ENCODE measurements around the gene RGS6. TPM values are rescaled to one million over a fixed set of nuclear protein-coding genes. Genes with fewer than 3 reads are reported as not detected.

Gene RGS6
- total and polyA plus RNA-seq, 4 donors, result 0.06 to 5.3 (median 0.17) TPM; not detected in 1

GRCh38 chr14:71988939-71989338, 56.7 kb downstream of the RGS6 start:
- Histone ChIP-seq H3K4me3 (ENCODE audit: low read depth in 1 of 3, low read length in 3 of 3) (no peak overlapping the region), H3K4me1 (ENCODE audit: control insufficient read depth in 4 of 4, insufficient read depth in 4 of 4, low read length in 3 of 4) (no peaks in the 10 kb centered on the region), H3K36me3 (ENCODE audit: control insufficient read depth in 4 of 4, insufficient read depth in 3 of 4, low read depth in 1 of 4, low read length in 3 of 4) (no peaks in the 10 kb centered on the region), H3K9ac (ENCODE audit: low read depth in 1 of 2, low read length in 2 of 2) (no peak overlapping the region), H3K27ac (ENCODE audit: low read depth in 1 of 2, low read length in 2 of 2) (no peak overlapping the region), H3K9me3 (ENCODE audit: control insufficient read depth in 4 of 4, low read length in 3 of 4) (no peaks in the 10 kb centered on the region), H3K27me3 (ENCODE audit: control insufficient read depth in 4 of 4, insufficient read depth in 4 of 4, low read length in 3 of 4) (no peaks in the 10 kb centered on the region)
- 75% methylated on average over 3 of the region's 3 CpGs for WGBS
- TF ChIP-seq TAF1 (conservative IDR thresholded peaks at IDR 0.05), result no peak
- TF ChIP-seq, protein P1, sequence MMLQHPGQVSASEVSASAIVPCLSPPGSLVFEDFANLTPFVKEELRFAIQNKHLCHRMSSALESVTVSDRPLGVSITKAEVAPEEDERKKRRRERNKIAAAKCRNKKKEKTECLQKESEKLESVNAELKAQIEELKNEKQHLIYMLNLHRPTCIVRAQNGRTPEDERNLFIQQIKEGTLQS (IDR thresholded peaks at IDR 0.05), result no peak
- no peak for DNase-seq (ENCODE audit: low spot score)

DNA sequence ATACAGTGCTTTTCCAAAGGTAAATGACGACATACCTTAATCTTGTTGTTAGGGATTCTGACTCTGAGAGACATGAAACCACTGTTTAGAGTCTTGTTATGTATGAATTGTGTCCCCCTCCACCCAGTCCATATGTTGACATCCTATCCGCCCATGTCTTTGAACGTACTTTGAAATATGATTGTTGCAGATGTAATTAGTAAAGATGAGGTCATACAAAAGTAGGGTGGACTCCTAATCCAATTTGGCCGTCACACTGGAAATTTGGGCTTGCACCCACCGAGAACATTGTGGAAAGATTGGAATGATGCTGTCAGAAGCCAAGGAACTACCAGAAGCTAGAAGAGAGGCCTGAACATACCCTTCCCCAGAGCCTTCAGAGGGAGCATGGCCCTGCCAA, 62.2 kb downstream of the RGS6 start:
- WGBS, result 57% methylated on average over 5 of the region's 5 CpGs
- no peak overlapping the region for H3K27ac ChIP-seq (ENCODE audit: low read depth in 1 of 2, low read length in 2 of 2)
- DNase-seq (ENCODE audit: low spot score), result no peak
- no peaks in the 10 kb centered on the region for H3K27me3 ChIP-seq (ENCODE audit: control insufficient read depth in 4 of 4, insufficient read depth in 4 of 4, low read length in 3 of 4)
- no peaks in the 10 kb centered on the region for H3K4me1 ChIP-seq (ENCODE audit: control insufficient read depth in 4 of 4, insufficient read depth in 4 of 4, low read length in 3 of 4)
- H3K4me3 ChIP-seq (ENCODE audit: low read depth in 1 of 3, low read length in 3 of 3), result no peak overlapping the region
- H3K36me3 ChIP-seq (ENCODE audit: control insufficient read depth in 4 of 4, insufficient read depth in 3 of 4, low read depth in 1 of 4, low read length in 3 of 4), result no peaks in the 10 kb centered on the region
- no peak overlapping the region for H3K9ac ChIP-seq (ENCODE audit: low read depth in 1 of 2, low read length in 2 of 2)
- H3K9me3 ChIP-seq (ENCODE audit: control insufficient read depth in 4 of 4, low read length in 3 of 4), result no peaks in the 10 kb centered on the region
- TF ChIP-seq GABPA (IDR thresholded peaks at IDR 0.05 in 1 of 2, conservative IDR thresholded peaks at IDR 0.05 in 1 of 2), result no peak
- TF ChIP-seq, protein P1 (IDR thresholded peaks at IDR 0.05), result no peak
- TF ChIP-seq TAF1 (conservative IDR thresholded peaks at IDR 0.05), result no peak
- no peak for TF ChIP-seq FOXA2 (IDR thresholded peaks at IDR 0.05)
- no peak for TF ChIP-seq NR2F2 (IDR thresholded peaks at IDR 0.05)
- no peak for TF ChIP-seq JUND (IDR thresholded peaks at IDR 0.05)
- no peak for TF ChIP-seq MAX (IDR thresholded peaks at IDR 0.05)

GRCh38 chr14:71995741-71996140, 63.5 kb downstream of the RGS6 start:
- Histone ChIP-seq H3K4me3 (ENCODE audit: low read depth in 1 of 3, low read length in 3 of 3) (no peak overlapping the region), H3K9me3 (ENCODE audit: control insufficient read depth in 4 of 4, low read length in 3 of 4) (peaks cover 0 to 1% (median 0%) of the 10 kb centered on the region in 4 donors), H3K9ac (ENCODE audit: low read depth in 1 of 2, low read length in 2 of 2) (no peak overlapping the region), H3K27ac (ENCODE audit: low read depth in 1 of 2, low read length in 2 of 2) (no peak overlapping the region), H3K27me3 (ENCODE audit: control insufficient read depth in 4 of 4, insufficient read depth in 4 of 4, low read length in 3 of 4) (no peaks in the 10 kb centered on the region), H3K36me3 (ENCODE audit: control insufficient read depth in 4 of 4, insufficient read depth in 3 of 4, low read depth in 1 of 4, low read length in 3 of 4) (no peaks in the 10 kb centered on the region), H3K4me1 (ENCODE audit: control insufficient read depth in 4 of 4, insufficient read depth in 4 of 4, low read length in 3 of 4) (no peaks in the 10 kb centered on the region)
- TF ChIP-seq EGR1 (IDR thresholded peaks at IDR 0.05; ENCODE audit: low read depth in 2 of 2) (no peak), YY1 (IDR thresholded peaks at IDR 0.05) (no peak), MAX (IDR thresholded peaks at IDR 0.05) (no peak), GABPA (IDR thresholded peaks at IDR 0.05 in 1 of 2, conservative IDR thresholded peaks at IDR 0.05 in 1 of 2) (no peak), FOXA1 (IDR thresholded peaks at IDR 0.05) (no peak), JUND (IDR thresholded peaks at IDR 0.05) (no peak), CTCF (IDR thresholded peaks at IDR 0.05; ENCODE audit: low read depth, low read length, missing input control) (no peak)
- no peak for DNase-seq (ENCODE audit: low spot score)
- WGBS, result 91% methylated on average over 9 of the region's 9 CpGs
